Right lobe of liver (tissue), 4 donors: Measurements from ENCODE around the gene ITGA4.

ENCODE experiments used
- CTCF ChIP-seq, 4 donors: fragments of 200-600 bp in 3 of 4; fragments of 450-650 bp in 1 of 4; IDR thresholded peaks; one replicate each; pipeline versions ENCODE4 v1.5.1 to v1.8.0; 2016 to 2022; ENCODE audit warnings: antibody characterized with exemption in 4 of 4, mild to moderate bottlenecking in 2 of 4
- POLR2A ChIP-seq: fragments of 450-650 bp; IDR thresholded peaks from one replicate; pipeline ENCODE4 v1.6.1; 2017; ENCODE audit warnings: antibody characterized with exemption, mild to moderate bottlenecking
- donor health status: DM: no; HTN: no; CAD: no.
- donor health status: DM: no; HTN: no; CAD: no.
- donor health status: DM: no; HTN: yes; CAD: no.

GRCh38 chr2:181465676-181466375 lies 8.6 kb downstream of the ITGA4 start:
- TF ChIP-seq CTCF (IDR thresholded peaks at IDR 0.05) (no peak), POLR2A (no peak)
